Upper lobe of right lung (tissue), 1 donor: ENCODE measurements around the gene PURA. TPM values are rescaled to one million over a fixed set of nuclear protein-coding genes. Genes with fewer than 3 reads are reported as not detected.

Source experiments
- ATAC-seq: fragments of 200-7000 bp; cut with Tn5 transposase; one replicate; pipeline ENCODE4 v1.9.1; 2020; ENCODE audit warnings: mild to moderate bottlenecking, moderate library complexity
- DNase-seq: peaks from one replicate; pipeline ENCODE4 v3.0.0-alpha.2; 2020
- H3K27ac ChIP-seq: fragments of 200-600 bp; one replicate; pipeline ENCODE4 v1.8.0; 2022
- H3K27me3 ChIP-seq: fragments of 200-600 bp; one replicate; pipeline ENCODE4 v1.8.0; 2022; ENCODE audit warnings: mild to moderate bottlenecking
- H3K36me3 ChIP-seq: fragments of 200-600 bp; one replicate; pipeline ENCODE4 v1.8.0; 2022
- H3K4me1 ChIP-seq: fragments of 200-600 bp; one replicate; pipeline ENCODE4 v1.8.0; 2022
- H3K4me3 ChIP-seq: fragments of 200-600 bp; one replicate; pipeline ENCODE4 v1.8.0; 2022; ENCODE audit warnings: mild to moderate bottlenecking
- H3K9me3 ChIP-seq: fragments of 200-600 bp; one replicate; pipeline ENCODE4 v1.8.0; 2022
- intact Hi-C: fragments of 100-400 bp; cut with DNase I; formaldehyde crosslinking; loops from one replicate; pipeline ENCODE4 v1.11.0; 2022
- total RNA-seq: library from RNA; stranded (reverse); fragmentation: NEBNext Ultra II Directional; extraction: Animal tissue kit (Norgen Biotek cat#: 25700); gene quantifications from one replicate; pipeline ENCODE4 v1.2.1, GENCODE V29; 2021
- TF ChIP-seq, protein P1 (sequence below): fragments of 200-600 bp; IDR thresholded peaks from one replicate; pipeline ENCODE4 v1.8.0; 2022; ENCODE audit warnings: antibody characterized with exemption
- donor health status: DM: no; HTN: yes; CAD: no; lungs with severe emphysema.

Gene PURA
- total RNA-seq, 1 donor from 2014 or later, result 31.5 TPM

DNA sequence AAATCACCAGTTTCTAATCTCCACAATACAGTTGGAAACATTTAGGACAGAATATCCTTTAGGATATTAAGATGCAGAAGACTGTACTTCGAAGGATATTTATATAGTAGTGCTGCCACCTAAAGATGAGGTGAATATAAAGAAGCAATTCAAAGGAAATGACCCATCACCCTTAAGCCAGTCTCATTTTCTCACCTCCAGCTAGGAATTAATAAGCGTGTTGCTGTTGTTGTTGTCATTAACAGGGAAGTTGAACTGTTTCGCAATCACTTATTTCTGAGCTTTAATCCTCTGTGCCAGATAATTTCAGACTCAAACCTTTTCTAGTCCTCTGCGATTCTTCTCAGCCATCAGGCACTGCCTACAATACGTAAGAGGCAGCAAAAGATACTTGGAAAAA is 7.8 kb upstream of the PURA start:
- DNase-seq (no peak), ATAC-seq (no peak)
- Histone ChIP-seq H3K4me3 (no peak overlapping the region), H3K9me3 (no peaks in the 10 kb centered on the region), H3K27ac (peak overlapping the region; percentile 99), H3K36me3 (no peaks in the 10 kb centered on the region), H3K4me1 (peaks cover 25% of the 10 kb centered on the region), H3K27me3 (no peaks in the 10 kb centered on the region)
- intact Hi-C loops, result no loop called here
- TF ChIP-seq, protein P1, sequence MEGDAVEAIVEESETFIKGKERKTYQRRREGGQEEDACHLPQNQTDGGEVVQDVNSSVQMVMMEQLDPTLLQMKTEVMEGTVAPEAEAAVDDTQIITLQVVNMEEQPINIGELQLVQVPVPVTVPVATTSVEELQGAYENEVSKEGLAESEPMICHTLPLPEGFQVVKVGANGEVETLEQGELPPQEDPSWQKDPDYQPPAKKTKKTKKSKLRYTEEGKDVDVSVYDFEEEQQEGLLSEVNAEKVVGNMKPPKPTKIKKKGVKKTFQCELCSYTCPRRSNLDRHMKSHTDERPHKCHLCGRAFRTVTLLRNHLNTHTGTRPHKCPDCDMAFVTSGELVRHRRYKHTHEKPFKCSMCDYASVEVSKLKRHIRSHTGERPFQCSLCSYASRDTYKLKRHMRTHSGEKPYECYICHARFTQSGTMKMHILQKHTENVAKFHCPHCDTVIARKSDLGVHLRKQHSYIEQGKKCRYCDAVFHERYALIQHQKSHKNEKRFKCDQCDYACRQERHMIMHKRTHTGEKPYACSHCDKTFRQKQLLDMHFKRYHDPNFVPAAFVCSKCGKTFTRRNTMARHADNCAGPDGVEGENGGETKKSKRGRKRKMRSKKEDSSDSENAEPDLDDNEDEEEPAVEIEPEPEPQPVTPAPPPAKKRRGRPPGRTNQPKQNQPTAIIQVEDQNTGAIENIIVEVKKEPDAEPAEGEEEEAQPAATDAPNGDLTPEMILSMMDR, result no peak

DNA sequence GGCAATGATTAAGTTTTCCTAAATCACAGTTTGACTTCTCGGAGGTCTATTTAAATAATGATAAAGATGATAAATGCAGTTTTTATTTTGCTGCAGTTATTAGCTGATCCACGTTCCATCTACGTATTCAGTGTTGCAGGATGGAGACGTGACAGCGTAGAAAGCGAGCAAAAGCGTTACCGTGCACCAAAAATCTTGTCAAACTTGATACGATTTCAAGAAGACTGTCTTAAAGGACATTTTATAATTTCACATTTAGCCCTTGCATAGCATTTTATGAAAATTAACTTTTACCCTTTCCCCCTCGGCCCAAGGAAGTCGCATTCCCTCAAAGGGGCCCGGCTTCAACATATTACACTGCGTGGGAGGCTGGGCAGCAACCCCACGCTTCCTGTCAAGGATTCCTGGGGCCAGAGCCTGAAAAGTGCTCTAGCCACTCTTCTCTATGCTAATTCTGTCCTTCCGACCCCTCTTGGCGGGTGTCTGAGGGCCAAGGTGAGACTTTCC is 7.1 kb upstream of the PURA start:
- DNase-seq (no peak), ATAC-seq (no peak)
- Histone ChIP-seq H3K36me3 (no peaks in the 10 kb centered on the region), H3K27ac (peak overlapping the region; percentile 99), H3K27me3 (no peaks in the 10 kb centered on the region), H3K4me3 (peak overlapping the region; percentile 72), H3K4me1 (peaks cover 27% of the 10 kb centered on the region), H3K9me3 (no peaks in the 10 kb centered on the region)
- TF ChIP-seq, protein P1, result no peak
- intact Hi-C loops, result no loop called here

DNA sequence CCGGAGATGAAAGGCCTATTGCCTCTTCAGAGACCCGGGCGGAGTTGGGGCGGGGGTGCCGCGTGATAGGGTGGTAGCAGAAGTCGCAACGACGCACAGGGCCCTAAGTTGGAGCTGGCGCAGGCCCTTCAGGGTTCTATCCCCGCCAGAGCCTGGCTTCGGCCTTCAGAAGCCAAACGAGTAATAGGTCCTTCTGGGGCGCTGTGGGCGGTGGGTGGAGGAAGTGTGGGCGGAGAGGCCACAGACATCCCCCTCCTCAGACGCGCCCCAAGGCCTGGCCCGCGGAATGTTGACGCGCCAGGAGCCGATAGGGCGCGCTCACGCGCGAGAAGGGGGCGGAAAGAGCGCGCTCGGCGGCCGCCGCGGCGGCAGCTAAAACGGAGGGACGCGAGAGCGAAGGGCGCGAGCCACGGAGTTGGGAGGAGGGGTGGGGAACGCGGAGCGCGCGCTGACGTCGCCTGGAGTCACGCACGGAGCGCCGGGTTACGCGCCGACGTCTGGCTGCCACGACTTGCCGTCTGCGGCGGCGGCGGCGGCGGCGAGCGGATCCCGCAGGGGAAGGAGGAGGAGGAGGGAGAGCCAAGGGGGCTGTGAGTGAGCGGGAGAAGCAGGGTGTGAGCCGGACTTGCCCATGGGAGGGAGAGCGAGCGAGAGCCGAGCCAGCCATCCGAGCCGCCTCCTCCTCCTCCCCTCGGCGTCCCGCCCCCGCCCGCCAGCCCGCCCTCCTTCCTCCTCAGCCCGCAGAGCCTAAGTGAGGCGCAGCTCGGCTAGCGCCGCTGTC is 6.4 kb upstream of the PURA start:
- ATAC-seq (peak; percentile 97), DNase-seq (peak; percentile 98)
- intact Hi-C loops, result no loop called here

DNA sequence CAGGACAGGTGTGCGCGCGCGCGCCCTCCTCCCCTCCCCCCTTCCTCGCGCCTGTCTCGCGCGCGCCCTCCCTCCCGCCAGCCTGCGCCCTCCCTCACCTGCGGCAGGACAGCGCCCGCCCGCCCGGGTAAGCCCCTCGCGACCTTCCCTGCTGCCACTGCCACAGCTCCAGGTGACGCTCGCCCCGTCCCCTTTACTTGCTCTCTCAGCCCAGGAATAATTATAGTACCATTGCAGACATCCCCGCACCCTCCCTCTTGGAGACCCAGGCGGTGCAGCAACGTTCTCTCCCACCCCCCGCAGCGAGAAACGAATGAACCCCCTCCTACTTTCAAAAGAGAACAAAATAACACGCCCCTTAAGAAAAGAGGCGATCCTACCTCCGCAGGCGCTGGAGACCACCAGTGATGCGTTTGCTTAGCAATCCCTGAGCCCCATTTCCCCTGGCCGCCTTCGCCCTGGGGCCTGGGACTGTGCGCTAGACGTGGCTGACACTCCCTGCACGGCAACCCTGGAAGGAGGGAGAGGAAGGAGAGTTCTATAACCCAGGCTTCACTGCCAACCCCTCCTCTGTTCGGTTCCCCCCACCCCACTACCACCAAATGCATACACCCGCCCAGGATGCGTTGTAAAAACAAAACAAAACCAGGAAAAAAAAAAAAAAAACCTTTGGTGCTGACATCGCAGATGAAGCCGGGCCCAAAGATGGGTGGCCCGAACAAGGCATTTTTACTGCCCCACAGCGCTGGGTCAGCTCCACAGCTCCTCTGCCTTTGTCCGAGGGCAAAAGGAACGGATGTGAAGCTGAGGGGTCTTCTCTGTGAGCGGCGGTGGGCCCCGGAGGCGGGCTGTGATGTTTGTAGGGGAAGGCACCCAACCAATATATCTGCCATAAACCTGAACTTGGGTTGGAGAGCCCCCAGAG is 5.6 kb upstream of the PURA start:
- Histone ChIP-seq H3K9me3 (no peaks in the 10 kb centered on the region), H3K27ac (peak overlapping the region; percentile 99), H3K4me1 (peaks cover 42% of the 10 kb centered on the region), H3K4me3 (peak overlapping the region; percentile 72), H3K27me3 (no peaks in the 10 kb centered on the region), H3K36me3 (no peaks in the 10 kb centered on the region)
- intact Hi-C loops, result no loop called here
- DNase-seq (peak; percentile 68), ATAC-seq (no peak)
- TF ChIP-seq, protein P1, result no peak

More for the DNA sequence above, 6.4 kb upstream of the PURA start:
- no peaks in the 10 kb centered on the region for H3K36me3 ChIP-seq
- H3K27me3 ChIP-seq, result no peaks in the 10 kb centered on the region
- peak overlapping the region; percentile 72 for H3K4me3 ChIP-seq
- TF ChIP-seq, protein P1, result peak; percentile 36
- H3K4me1 ChIP-seq, result peaks cover 34% of the 10 kb centered on the region
- no peaks in the 10 kb centered on the region for H3K9me3 ChIP-seq
- peak overlapping the region; percentile 99 for H3K27ac ChIP-seq

DNA sequence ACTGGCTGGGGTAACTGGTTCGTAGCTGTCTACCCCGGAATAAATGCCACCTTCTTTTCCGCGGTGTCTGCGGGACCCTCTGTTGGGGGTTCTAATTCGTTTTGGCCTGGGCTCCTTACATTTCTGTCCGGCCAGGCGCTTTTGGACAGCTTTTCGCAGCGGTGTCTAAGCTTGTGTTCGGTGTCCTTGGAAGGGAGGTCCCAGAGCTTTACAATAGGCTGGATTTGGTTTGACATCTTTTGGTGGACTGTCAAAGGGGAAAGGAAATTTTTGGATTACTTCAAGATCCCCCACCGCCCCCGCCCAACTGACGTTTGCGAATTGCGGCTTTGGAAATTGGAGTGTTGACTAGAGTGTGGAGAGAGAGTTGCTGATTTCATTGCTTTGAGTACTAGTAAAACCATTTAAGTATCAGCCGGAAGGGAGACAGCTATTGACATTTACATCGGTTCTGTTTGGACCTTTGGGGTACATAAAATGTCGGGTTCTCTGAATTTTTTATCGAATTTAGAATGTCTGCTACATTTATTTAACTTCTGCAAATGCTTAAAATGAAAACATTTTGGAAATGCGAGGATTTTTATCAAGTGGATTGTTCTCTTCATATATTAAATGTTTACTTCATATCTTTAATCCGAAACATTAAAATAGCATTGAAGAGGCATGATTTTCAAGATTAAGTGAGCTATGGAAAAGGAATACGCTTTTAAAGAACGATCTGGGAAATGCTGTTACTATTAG is 4.7 kb upstream of the PURA start:
- DNase-seq (peak; percentile 68), ATAC-seq (no peak)
- Histone ChIP-seq H3K27ac (peak overlapping the region; percentile 99), H3K27me3 (no peaks in the 10 kb centered on the region), H3K4me1 (peaks cover 44% of the 10 kb centered on the region), H3K9me3 (no peaks in the 10 kb centered on the region), H3K4me3 (peak overlapping the region; percentile 72), H3K36me3 (no peaks in the 10 kb centered on the region)
- intact Hi-C loops, result no loop called here
- TF ChIP-seq, protein P1, result no peak
